ENCODE data around the gene SSBP2.

- TF ChIP-seq CTCF (IDR thresholded peaks at IDR 0.05; ENCODE audit: insufficient read depth, low read length, poor library complexity, severe bottlenecking) (no peak), EZH2phosphoT487 (conservative IDR thresholded peaks at IDR 0.05; ENCODE audit: low read length) (no peak)
These were observed 34.4 kb upstream of the SSBP2 start for GRCh38 chr5:81785322-81785721.

All from SU-DHL-6 (cell line).